ENCODE measurements around the gene LINGO4.

The LINGO4 gene

GRCh38 chr1:151817353-151817730, 12.1 kb upstream of the LINGO4 start:
- Histone ChIP-seq H2BK15ac (ENCODE audit: low read length) (no peak overlapping the region), H3K14ac (ENCODE audit: low read length) (no peak overlapping the region), H3K4me3 (ENCODE audit: low read length in 2 of 2) (no peak overlapping the region), H3K9ac (ENCODE audit: low read depth, low read length, poor library complexity) (no peak overlapping the region), H3K23ac (ENCODE audit: low read depth, low read length, poor library complexity) (no peak overlapping the region), H3K4ac (ENCODE audit: low read length) (no peak overlapping the region), H3K36me3 (replicated peaks in 1 of 2; ENCODE audit: control insufficient read depth in 2 of 2, insufficient read depth in 2 of 2, low read length in 2 of 2) (no peaks in the 10 kb centered on the region), H2AFZ (ENCODE audit: low read length) (no peak overlapping the region), H2AK5ac (ENCODE audit: low read depth, low read length) (no peak overlapping the region), H2BK120ac (ENCODE audit: low read depth, low read length) (no peak overlapping the region), H2BK12ac (ENCODE audit: low read length) (no peak overlapping the region), H4K8ac (ENCODE audit: low read depth, low read length) (no peak overlapping the region), H4K91ac (ENCODE audit: low read depth, low read length, poor library complexity) (no peak overlapping the region), H3K4me1 (ENCODE audit: control insufficient read depth in 2 of 2, insufficient read depth in 1 of 2, low read depth in 1 of 2, low read length in 2 of 2) (peaks cover 0 to 1% of the 10 kb centered on the region in 2 donors), H3K27ac (replicated peaks; ENCODE audit: low read length) (no peak overlapping the region), H3K9me3 (replicated peaks in 1 of 2; ENCODE audit: control insufficient read depth in 2 of 2, insufficient read depth in 1 of 2, low read depth in 1 of 2, low read length in 2 of 2) (no peaks in the 10 kb centered on the region), H3K27me3 (ENCODE audit: control insufficient read depth in 3 of 3, insufficient read depth in 3 of 3, low read depth in 1 of 3, low read length in 3 of 3) (peaks cover 0 to 94% (median 0%) of the 10 kb centered on the region in 3 experiments), H3K79me1 (ENCODE audit: low read depth, low read length) (no peaks in the 10 kb centered on the region), H3K4me2 (ENCODE audit: insufficient read depth, low read length, poor library complexity, severe bottlenecking) (no peak overlapping the region), H3K18ac (ENCODE audit: low read length) (peak overlapping the region; percentile 42), H2BK5ac (ENCODE audit: low read length) (no peak overlapping the region)
- no CpG with 5 or more reads among the region's 7 CpGs for WGBS, 2 donors (ENCODE audit: extremely low coverage in 2 of 2, insufficient read length in 2 of 2, insufficient replicate concordance in 1 of 2)
- no peak for DNase-seq (ENCODE audit: low spot score)

DNA sequence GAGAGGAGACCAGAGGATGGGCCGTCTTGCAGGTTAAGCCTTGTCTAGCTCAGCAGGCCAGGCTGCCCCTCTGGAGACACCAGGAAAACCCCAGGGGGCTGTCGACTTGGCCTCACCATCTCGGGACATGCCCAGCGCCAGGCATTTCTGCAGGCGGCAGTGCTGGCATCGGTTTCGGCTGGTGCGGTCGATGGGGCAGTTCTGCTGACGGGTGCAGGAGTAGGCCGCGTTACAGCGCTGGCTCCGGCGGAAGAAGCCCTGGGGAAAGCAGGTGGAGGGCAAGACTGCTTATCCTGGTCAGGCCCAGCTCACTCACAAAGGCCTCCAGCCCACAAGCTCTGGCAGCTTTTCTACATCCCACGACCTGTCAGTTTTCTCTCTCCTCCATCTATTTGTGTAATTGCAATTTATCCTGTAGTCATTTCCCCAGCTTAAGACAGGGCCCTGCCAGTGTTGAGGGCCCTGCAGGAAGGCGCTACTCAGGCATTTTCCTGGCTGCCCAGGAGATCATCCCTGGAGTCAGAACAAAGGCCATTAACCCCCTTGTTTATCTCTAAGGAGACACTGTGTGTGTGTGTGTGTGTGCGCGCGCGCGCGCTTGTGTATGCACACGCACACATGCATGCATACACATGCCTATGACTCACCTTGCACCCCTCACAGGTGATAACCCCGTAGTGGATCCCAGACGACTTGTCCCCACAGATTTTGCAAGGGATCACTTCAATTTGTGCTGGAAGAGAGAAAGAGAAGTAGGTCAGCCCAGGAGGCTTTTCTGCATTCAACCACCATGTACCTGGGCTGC, 11.5 kb upstream of the LINGO4 start:
- no CpG with 5 or more reads among the region's 26 CpGs for WGBS, 2 donors (ENCODE audit: extremely low coverage in 2 of 2, insufficient read length in 2 of 2, insufficient replicate concordance in 1 of 2)
- H3K9me3 ChIP-seq (replicated peaks in 1 of 2; ENCODE audit: control insufficient read depth in 2 of 2, insufficient read depth in 1 of 2, low read depth in 1 of 2, low read length in 2 of 2): no peaks in the 10 kb centered on the region
- no peak overlapping the region for H2BK15ac ChIP-seq (ENCODE audit: low read length)
- no peak overlapping the region for H2BK5ac ChIP-seq (ENCODE audit: low read length)
- no peak overlapping the region for H3K4me2 ChIP-seq (ENCODE audit: insufficient read depth, low read length, poor library complexity, severe bottlenecking)
- H3K4me3 ChIP-seq (ENCODE audit: low read length in 2 of 2): no peak overlapping the region
- no peak overlapping the region for H4K91ac ChIP-seq (ENCODE audit: low read depth, low read length, poor library complexity)
- no peak for DNase-seq (ENCODE audit: low spot score)
- no peaks in the 10 kb centered on the region for H3K79me1 ChIP-seq (ENCODE audit: low read depth, low read length)
- peak overlapping the region; percentile 32 for H3K23ac ChIP-seq (ENCODE audit: low read depth, low read length, poor library complexity)
- no peak overlapping the region for H2BK12ac ChIP-seq (ENCODE audit: low read length)
- H3K4me1 ChIP-seq (ENCODE audit: control insufficient read depth in 2 of 2, insufficient read depth in 1 of 2, low read depth in 1 of 2, low read length in 2 of 2): no peaks in the 10 kb centered on the region
- H3K18ac ChIP-seq (ENCODE audit: low read length): no peak overlapping the region
- no peak overlapping the region for H2AFZ ChIP-seq (ENCODE audit: low read length)
- H3K14ac ChIP-seq (ENCODE audit: low read length): no peak overlapping the region
- H3K27ac ChIP-seq (replicated peaks; ENCODE audit: low read length): no peak overlapping the region
- H2AK5ac ChIP-seq (ENCODE audit: low read depth, low read length): no peak overlapping the region
- H2BK120ac ChIP-seq (ENCODE audit: low read depth, low read length): peak overlapping the region; percentile 12
- H3K4ac ChIP-seq (ENCODE audit: low read length): no peak overlapping the region
- H3K9ac ChIP-seq (ENCODE audit: low read depth, low read length, poor library complexity): no peak overlapping the region
- H4K8ac ChIP-seq (ENCODE audit: low read depth, low read length): no peak overlapping the region
- peaks cover 0 to 95% (median 0%) of the 10 kb centered on the region in 3 experiments for H3K27me3 ChIP-seq (ENCODE audit: control insufficient read depth in 3 of 3, insufficient read depth in 3 of 3, low read depth in 1 of 3, low read length in 3 of 3)
- H3K36me3 ChIP-seq (replicated peaks in 1 of 2; ENCODE audit: control insufficient read depth in 2 of 2, insufficient read depth in 2 of 2, low read length in 2 of 2): no peaks in the 10 kb centered on the region

DNA sequence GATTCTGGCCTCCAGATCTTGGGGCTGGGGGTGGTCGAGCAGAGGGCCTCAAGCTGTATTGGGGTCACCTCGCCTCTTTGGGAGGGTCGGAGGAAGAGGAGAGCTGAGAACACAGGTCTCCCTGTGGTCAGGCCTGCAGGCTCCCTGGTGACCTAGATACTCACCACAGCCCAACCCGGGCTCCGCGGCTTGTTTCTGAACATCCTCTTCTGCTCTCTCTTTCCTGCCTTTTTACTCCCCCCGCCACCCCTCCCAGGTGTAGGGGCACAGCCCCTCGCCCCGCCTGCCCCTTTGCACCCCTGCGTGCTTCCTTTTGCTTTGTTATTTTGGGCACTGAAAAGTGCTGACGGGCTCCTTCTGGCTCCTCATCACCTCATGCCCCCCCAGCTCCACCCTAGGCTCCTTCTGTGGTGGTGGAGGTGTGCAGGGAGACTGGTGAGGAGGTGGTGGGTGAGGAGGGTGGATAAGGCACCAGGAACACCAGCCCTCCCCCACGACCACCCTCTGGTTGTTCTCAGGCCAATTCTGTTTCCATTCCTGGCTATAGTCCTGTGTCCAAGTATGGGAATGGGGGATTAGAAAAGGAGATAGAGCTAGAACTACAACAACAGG, 10.6 kb upstream of the LINGO4 start:
- Histone ChIP-seq H3K4me2 (ENCODE audit: insufficient read depth, low read length, poor library complexity, severe bottlenecking) (no peak overlapping the region), H3K18ac (ENCODE audit: low read length) (no peak overlapping the region), H4K91ac (ENCODE audit: low read depth, low read length, poor library complexity) (no peak overlapping the region), H3K27me3 (ENCODE audit: control insufficient read depth in 3 of 3, insufficient read depth in 3 of 3, low read depth in 1 of 3, low read length in 3 of 3) (peaks cover 0 to 95% (median 0%) of the 10 kb centered on the region in 3 experiments), H2AK5ac (ENCODE audit: low read depth, low read length) (no peak overlapping the region), H3K14ac (ENCODE audit: low read length) (no peak overlapping the region), H3K4me1 (ENCODE audit: control insufficient read depth in 2 of 2, insufficient read depth in 1 of 2, low read depth in 1 of 2, low read length in 2 of 2) (peaks cover 0 to 2% of the 10 kb centered on the region in 2 donors), H3K79me1 (ENCODE audit: low read depth, low read length) (no peaks in the 10 kb centered on the region), H3K27ac (replicated peaks; ENCODE audit: low read length) (no peak overlapping the region), H4K8ac (ENCODE audit: low read depth, low read length) (no peak overlapping the region), H3K4me3 (ENCODE audit: low read length in 2 of 2) (no peak overlapping the region), H3K4ac (ENCODE audit: low read length) (no peak overlapping the region), H2AFZ (ENCODE audit: low read length) (no peak overlapping the region), H2BK5ac (ENCODE audit: low read length) (no peak overlapping the region), H3K9me3 (replicated peaks in 1 of 2; ENCODE audit: control insufficient read depth in 2 of 2, insufficient read depth in 1 of 2, low read depth in 1 of 2, low read length in 2 of 2) (no peaks in the 10 kb centered on the region), H3K36me3 (replicated peaks in 1 of 2; ENCODE audit: control insufficient read depth in 2 of 2, insufficient read depth in 2 of 2, low read length in 2 of 2) (no peaks in the 10 kb centered on the region), H2BK12ac (ENCODE audit: low read length) (no peak overlapping the region), H3K23ac (ENCODE audit: low read depth, low read length, poor library complexity) (no peak overlapping the region), H2BK120ac (ENCODE audit: low read depth, low read length) (peak overlapping the region; percentile 12), H3K9ac (ENCODE audit: low read depth, low read length, poor library complexity) (no peak overlapping the region), H2BK15ac (ENCODE audit: low read length) (no peak overlapping the region)
- no peak for DNase-seq (ENCODE audit: low spot score)
- no CpG with 5 or more reads among the region's 12 CpGs for WGBS, 2 donors (ENCODE audit: extremely low coverage in 2 of 2, insufficient read length in 2 of 2, insufficient replicate concordance in 1 of 2)

GRCh38 chr1:151814971-151815545, 9.8 kb upstream of the LINGO4 start:
- Histone ChIP-seq H2AFZ (ENCODE audit: low read length) (no peak overlapping the region), H3K4me1 (ENCODE audit: control insufficient read depth in 2 of 2, insufficient read depth in 1 of 2, low read depth in 1 of 2, low read length in 2 of 2) (peaks cover 0 to 2% of the 10 kb centered on the region in 2 donors), H3K27ac (replicated peaks; ENCODE audit: low read length) (no peak overlapping the region), H2BK5ac (ENCODE audit: low read length) (no peak overlapping the region), H3K27me3 (ENCODE audit: control insufficient read depth in 3 of 3, insufficient read depth in 3 of 3, low read depth in 1 of 3, low read length in 3 of 3) (peaks cover 0 to 90% (median 0%) of the 10 kb centered on the region in 3 experiments), H2BK12ac (ENCODE audit: low read length) (no peak overlapping the region), H3K23ac (ENCODE audit: low read depth, low read length, poor library complexity) (peak overlapping the region; percentile 26), H3K4ac (ENCODE audit: low read length) (no peak overlapping the region), H3K9me3 (replicated peaks in 1 of 2; ENCODE audit: control insufficient read depth in 2 of 2, insufficient read depth in 1 of 2, low read depth in 1 of 2, low read length in 2 of 2) (no peaks in the 10 kb centered on the region), H2BK120ac (ENCODE audit: low read depth, low read length) (no peak overlapping the region), H3K4me3 (ENCODE audit: low read length in 2 of 2) (peak overlapping the region in 1 of 2 donors; percentile 38), H3K14ac (ENCODE audit: low read length) (no peak overlapping the region), H4K91ac (ENCODE audit: low read depth, low read length, poor library complexity) (no peak overlapping the region), H3K79me1 (ENCODE audit: low read depth, low read length) (no peaks in the 10 kb centered on the region), H2AK5ac (ENCODE audit: low read depth, low read length) (no peak overlapping the region), H3K4me2 (ENCODE audit: insufficient read depth, low read length, poor library complexity, severe bottlenecking) (no peak overlapping the region), H3K9ac (ENCODE audit: low read depth, low read length, poor library complexity) (peak overlapping the region; percentile 9), H4K8ac (ENCODE audit: low read depth, low read length) (no peak overlapping the region), H3K18ac (ENCODE audit: low read length) (peak overlapping the region; percentile 32), H3K36me3 (replicated peaks in 1 of 2; ENCODE audit: control insufficient read depth in 2 of 2, insufficient read depth in 2 of 2, low read length in 2 of 2) (no peaks in the 10 kb centered on the region), H2BK15ac (ENCODE audit: low read length) (peak overlapping the region; percentile 14)
- no peak for DNase-seq (ENCODE audit: low spot score)
- WGBS, 2 donors (ENCODE audit: extremely low coverage in 2 of 2, insufficient read length in 2 of 2, insufficient replicate concordance in 1 of 2): no CpG with 5 or more reads among the region's 8 CpGs

All from neuronal stem cell (in vitro differentiated cells).